ENCODE results near the gene KBTBD7. TPM values are rescaled to one million over a fixed set of nuclear protein-coding genes. Genes with fewer than 3 reads are reported as not detected.

The KBTBD7 gene
- total RNA-seq, 4 donors from 2014 or later: 2.6 to 5.9 (median 4.1) TPM

DNA sequence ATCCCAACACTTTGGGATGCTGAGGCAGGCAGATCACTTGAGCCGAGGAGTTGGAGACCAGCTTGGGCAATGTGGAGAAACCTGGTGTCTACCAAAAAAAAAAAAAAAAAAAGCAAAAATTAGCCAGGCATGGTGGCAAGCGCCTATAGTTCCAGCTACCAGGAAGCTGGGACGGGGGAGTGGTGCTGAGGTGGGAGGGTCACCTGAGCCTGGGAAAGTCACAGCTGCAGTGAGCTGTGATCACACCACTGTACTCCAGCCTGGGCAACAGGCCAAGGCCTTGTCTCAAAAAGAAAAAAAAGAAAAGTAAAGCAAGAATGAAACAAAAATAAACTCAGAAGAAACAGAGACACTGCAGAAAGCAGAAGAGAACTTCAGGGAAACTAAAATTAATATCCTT lies 37.4 kb upstream of the KBTBD7 start:
- H3K36me3 ChIP-seq: peaks cover 0 to 45% (median 0%) of the 10 kb centered on the region in 3 donors
- no peaks in the 10 kb centered on the region for H3K27me3 ChIP-seq
- TF ChIP-seq, protein P1, sequence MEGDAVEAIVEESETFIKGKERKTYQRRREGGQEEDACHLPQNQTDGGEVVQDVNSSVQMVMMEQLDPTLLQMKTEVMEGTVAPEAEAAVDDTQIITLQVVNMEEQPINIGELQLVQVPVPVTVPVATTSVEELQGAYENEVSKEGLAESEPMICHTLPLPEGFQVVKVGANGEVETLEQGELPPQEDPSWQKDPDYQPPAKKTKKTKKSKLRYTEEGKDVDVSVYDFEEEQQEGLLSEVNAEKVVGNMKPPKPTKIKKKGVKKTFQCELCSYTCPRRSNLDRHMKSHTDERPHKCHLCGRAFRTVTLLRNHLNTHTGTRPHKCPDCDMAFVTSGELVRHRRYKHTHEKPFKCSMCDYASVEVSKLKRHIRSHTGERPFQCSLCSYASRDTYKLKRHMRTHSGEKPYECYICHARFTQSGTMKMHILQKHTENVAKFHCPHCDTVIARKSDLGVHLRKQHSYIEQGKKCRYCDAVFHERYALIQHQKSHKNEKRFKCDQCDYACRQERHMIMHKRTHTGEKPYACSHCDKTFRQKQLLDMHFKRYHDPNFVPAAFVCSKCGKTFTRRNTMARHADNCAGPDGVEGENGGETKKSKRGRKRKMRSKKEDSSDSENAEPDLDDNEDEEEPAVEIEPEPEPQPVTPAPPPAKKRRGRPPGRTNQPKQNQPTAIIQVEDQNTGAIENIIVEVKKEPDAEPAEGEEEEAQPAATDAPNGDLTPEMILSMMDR (IDR thresholded peaks at IDR 0.05): no peak
- no peak for TF ChIP-seq POLR2A (IDR thresholded peaks at IDR 0.05)
- H3K4me3 ChIP-seq: no peak overlapping the region
- intact Hi-C loops (cut with DNase I): no loop called here
- H3K9me3 ChIP-seq: no peaks in the 10 kb centered on the region
- no peak for DNase-seq
- H3K4me1 ChIP-seq: peaks cover 0 to 10% (median 0%) of the 10 kb centered on the region in 3 donors
- no peak overlapping the region for H3K27ac ChIP-seq
- WGBS, 2 donors: 60 to 71% methylated on average over 3 of the region's 3 CpGs

DNA sequence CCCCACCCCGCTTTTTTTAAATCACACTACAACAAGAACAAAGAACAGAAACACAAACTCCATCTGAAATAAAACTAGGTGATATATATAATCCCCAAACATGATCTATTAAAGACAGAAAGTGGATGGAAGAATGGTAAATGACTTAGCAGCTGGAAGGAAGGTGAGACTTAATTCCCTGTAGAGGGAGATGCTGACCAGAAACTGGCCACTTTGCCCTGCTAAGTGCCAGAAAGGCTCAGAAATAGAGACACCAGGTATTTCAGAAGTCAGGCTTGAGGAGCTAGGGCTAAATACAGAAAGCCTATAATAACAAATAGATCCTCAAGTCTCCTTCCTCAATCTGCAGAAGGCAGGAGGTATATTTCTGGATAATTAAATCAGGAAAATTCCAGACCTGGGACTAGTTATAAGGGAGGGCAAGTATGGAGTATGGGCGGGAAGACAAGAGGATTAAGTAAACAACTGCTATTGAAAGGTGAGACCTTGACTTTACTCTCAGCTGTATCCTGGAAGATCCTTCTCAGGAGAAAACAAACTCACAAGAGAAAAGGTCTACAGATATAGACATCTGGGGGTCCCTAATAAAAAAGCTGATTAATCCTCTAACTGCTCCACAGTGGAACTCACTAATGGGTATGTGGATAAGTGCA lies 36.8 kb upstream of the KBTBD7 start:
- intact Hi-C loops (cut with DNase I): no loop called here
- WGBS, 2 donors: 85 to 93% methylated on average over 1 to 2 of the region's 2 CpGs
- H3K4me1 ChIP-seq: peaks cover 0 to 10% (median 0%) of the 10 kb centered on the region in 3 donors
- H3K36me3 ChIP-seq: peaks cover 0 to 50% (median 0%) of the 10 kb centered on the region in 3 donors
- H3K27me3 ChIP-seq: no peaks in the 10 kb centered on the region
- no peak for DNase-seq
- no peak overlapping the region for H3K27ac ChIP-seq
- no peaks in the 10 kb centered on the region for H3K9me3 ChIP-seq
- no peak for TF ChIP-seq POLR2A (IDR thresholded peaks at IDR 0.05)
- TF ChIP-seq, protein P1 (IDR thresholded peaks at IDR 0.05): no peak
- H3K4me3 ChIP-seq: no peak overlapping the region

DNA sequence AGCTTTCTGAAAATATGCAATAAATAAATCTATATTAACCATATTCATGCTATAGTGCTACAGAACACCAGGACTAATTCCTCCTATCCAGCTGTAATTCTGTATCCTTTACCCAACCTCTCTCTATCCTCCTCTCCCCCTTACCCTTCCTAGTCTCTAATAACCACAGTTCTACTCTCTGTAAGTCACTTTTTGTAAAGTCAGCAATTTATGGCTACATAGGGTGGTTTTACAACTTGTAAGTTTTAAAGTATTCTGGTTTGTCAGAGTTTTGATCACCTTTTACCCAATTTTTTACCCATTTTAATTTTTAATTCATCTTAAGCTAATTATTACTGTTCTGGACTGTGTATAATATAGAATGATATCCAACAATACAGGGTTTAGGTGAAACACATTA lies 35.0 kb upstream of the KBTBD7 start:
- H3K36me3 ChIP-seq: peaks cover 0 to 51% (median 0%) of the 10 kb centered on the region in 3 donors
- no peak overlapping the region for H3K4me3 ChIP-seq
- peaks cover 0 to 10% (median 0%) of the 10 kb centered on the region in 3 donors for H3K4me1 ChIP-seq
- intact Hi-C loops (cut with DNase I): no loop called here
- TF ChIP-seq, protein P1 (IDR thresholded peaks at IDR 0.05): no peak
- no peak for TF ChIP-seq POLR2A (IDR thresholded peaks at IDR 0.05)
- DNase-seq: no peak
- H3K9me3 ChIP-seq: no peaks in the 10 kb centered on the region
- H3K27ac ChIP-seq: no peak overlapping the region
- H3K27me3 ChIP-seq: no peaks in the 10 kb centered on the region

DNA sequence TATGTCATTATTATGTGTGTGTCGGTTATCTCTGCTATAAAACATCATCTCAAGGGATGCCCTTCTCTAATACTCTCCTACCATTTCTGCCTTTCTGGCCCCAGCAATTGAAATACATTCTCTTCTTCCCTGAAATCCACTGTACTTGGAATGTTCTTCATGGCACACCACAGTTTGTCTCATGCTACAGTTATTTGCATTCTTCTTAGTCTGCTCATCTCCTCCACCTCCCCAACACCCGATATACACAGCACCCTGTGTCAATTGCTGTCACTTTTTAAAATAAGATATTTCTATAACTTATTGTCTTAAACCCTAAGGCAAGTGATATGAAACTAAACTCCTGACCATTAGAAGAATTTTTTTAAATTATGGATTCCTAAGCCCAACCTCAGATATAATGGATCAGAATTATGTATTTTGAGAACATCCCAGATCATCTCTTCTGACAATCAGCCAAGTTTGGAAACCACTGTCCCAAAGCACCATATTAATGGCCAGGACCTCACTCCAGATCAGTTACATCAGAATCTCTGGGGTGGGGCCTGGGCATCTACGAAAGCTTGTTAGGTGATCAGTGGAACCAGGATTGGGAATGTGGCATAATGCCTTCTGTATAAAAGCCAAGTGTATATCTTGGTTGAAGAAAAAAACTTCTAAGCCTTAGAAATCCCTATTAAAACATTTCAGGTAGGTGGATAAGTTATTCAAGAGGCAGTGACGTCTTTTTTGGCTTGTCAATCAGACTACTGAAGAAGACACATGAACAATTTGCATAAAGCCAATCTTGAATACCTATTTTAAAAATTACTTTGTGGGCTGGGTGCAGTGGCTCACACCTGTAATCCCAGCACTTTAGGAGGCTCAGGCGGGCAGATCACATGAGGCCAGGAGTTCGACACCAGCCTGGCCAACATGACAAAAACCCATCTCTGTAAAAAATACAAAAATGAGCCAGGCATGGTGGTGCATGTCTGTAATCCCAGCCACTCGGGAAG lies 30.0 kb upstream of the KBTBD7 start:
- no peak for TF ChIP-seq POLR2A (IDR thresholded peaks at IDR 0.05)
- TF ChIP-seq, protein P1 (IDR thresholded peaks at IDR 0.05): no peak
- Histone ChIP-seq H3K4me3 (no peak overlapping the region), H3K9me3 (no peaks in the 10 kb centered on the region), H3K4me1 (peaks cover 0 to 3% (median 0%) of the 10 kb centered on the region in 3 donors), H3K27me3 (no peaks in the 10 kb centered on the region), H3K27ac (no peak overlapping the region), H3K36me3 (peaks cover 0 to 65% (median 0%) of the 10 kb centered on the region in 3 donors)
- intact Hi-C loops (cut with DNase I): loop anchor here (5.0 kb wide), 1 partner anchor 147 kb away; no protein-coding TSS in a partner anchor
- DNase-seq: no peak
- 76 to 81% methylated on average over 7 of the region's 7 CpGs for WGBS, 2 donors
